Kasumi-1 (cell line): ENCODE measurements around the gene PNLIPRP2.

Experiments used
- DNase-seq, 2 experiments: peaks; one replicate each; lab custom pipeline; 2025; lab: John Stamatoyannopoulos, UW

The PNLIPRP2 gene

DNA sequence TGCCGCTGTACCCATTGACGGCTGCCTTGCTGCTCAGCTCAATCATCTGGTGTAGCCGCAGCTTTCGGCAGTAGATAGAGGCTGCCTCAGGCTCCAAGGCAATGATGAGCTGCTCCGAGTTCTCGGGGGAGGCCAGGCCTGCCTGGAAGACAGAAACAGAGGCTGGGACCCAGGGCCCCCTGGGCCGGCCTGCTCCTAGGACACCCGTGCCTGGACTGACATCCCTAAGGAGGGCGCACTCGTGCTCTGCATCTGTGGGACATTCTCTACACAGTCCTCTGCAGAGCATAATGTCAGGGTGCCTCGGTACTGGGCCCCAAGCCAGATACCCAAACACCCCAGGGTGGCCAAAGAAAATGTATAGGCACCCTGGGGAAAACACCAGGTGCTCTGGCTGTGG, 63.1 kb downstream of the PNLIPRP2 start:
- no peak for DNase-seq

DNA sequence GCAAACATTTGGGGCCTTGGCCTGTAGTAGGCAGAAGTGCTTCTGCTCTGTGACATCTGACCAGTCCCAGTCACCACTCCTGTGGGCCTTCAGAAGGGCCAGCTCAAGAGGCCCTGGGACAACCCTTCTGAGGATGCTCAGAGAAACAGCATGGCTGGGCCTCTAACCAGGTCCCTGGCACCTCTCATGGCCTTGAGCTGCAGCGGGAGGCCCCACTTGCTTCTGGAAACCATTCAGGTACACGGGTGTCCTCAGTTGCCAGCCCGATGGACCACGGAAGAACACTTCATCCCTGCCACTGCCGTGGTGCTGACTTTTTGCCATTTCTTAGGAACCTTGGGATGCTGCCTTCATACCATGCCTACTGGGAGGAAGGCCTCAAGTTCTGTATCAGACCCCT, 64.0 kb downstream of the PNLIPRP2 start:
- DNase-seq, result no peak

DNA sequence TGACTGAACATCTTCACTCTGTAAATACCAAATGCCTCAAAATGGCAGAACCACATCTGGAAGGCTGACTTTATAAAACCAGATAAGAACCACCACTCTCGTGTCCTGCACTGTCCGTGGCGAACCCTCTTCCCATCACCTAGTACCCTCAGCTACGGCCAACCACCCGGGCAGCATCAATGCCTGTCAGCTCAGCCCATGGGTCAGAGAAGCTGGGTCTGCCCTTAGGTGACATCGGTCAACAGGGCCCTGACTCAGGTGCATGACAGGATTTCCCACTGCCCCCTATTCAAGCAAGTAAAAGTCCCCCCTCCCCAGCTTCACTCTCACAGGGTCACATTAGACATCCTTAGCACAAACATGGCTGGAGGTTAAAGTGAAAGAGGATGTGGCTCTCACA, 65.1 kb downstream of the PNLIPRP2 start:
- no peak for DNase-seq

DNA sequence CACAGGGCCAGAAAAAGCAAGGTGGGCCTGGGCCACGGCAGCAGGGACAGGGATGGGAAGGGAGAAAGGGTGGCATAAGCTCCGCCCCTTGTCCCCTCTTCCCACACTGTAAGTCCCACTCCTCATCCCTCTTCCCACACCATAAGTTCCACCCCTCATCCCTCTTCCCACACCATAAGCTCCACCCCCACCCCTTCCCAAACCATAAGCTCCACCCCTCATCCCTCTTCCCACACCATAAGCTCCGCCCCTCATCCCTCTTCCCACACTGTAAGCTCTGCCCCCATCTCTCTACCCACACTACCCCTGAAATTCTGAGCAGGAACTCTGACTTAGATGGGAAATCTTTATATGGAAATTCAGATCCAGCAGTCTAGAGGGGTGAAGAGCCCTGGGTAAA, 65.9 kb downstream of the PNLIPRP2 start:
- no peak for DNase-seq

DNA sequence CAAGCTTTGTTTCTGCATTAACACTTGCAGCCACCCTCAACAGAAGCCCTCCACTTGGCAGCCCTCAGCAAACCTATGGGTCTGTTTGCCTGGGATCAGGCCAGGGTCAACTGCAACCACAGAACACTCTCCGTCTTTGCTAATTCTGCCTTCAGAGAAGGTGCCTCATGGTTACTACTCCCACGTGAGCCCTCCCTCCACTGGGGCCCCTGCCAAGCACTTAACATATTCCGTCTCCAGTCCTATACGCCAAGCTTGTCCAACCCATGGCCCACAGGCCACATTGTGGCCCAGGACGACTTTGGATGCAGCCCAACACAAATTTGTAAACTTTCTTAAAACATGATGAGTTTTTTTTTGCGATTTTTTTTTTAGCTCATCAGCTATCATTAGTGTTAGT, 66.9 kb downstream of the PNLIPRP2 start:
- no peak for DNase-seq

DNA sequence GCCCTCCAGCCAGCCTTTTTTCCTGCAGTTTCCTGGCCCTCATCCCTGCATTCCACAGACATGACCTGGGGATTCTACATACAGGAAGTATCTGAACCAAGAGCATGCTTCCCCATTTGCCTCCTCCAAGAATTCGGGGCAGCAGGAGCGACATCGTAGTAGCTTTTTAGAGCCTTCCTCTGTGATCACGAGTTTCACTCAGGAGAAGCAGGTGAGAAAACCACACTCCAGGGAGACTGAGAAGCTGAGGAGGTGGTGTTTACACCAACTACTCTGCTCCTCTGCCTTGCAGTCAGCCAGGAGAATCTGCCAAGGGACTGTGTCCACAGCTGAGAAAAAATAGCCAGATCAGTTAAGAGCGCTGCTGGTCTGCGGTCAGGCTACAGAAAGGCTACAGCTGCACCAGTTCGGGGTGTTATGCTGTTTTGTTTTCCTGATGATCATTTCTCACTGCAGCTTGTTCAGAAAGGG, 67.5 kb downstream of the PNLIPRP2 start:
- DNase-seq, result no peak

DNA sequence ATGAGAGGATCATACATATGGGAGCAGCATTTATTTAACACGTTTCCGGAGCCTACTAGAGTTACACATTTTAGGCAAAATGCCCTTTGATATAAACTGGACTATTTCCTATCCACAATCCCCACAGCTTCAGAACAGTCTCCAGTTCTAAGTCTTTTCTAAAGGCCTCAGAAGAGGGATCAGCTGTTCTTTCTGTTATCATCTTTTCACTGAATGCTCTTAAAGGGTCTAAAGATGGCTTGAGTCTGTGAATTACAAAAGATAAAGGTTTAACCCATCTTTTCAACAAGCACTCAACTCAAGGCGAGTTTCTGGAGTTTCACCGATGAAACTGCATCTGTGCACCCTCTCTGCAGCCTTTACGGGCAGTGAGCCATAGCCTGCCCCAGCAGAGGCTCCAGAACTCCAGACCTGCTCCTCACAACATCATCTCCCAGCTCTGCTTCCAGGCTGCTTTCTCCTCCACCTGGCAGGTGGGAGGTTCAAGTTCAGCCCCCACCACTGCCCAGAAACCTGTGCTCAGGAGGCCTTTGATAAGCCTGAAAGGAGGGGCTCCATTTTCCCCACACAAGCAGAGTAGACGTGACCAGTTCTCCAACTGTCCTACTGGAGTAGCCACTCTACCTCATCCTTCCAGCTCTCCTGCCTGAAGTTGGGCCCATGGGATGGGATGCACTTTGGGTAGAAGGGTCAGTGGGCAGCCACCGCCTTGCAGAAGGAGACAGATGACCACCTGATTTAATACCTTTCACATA, 68.2 kb downstream of the PNLIPRP2 start:
- DNase-seq, result no peak

DNA sequence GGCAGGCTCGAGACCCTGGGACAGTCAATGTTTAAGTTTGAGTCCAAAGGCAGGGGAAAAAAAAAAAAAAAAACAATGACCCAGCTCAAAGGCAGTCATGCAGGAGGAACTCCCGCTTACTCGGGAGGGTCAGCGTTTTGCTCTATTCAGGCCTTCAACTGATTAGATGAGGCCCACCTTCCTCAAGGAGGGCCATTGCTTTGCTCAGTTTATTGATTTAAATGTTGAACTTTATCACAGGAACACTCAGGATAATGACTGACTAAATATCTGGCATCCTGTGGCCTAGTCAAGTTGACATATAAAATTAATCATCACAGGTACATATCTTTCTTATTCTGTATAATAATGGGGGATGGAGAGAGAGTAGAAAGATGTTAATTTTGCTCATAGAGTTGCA, 69.0 kb downstream of the PNLIPRP2 start:
- DNase-seq, result no peak

DNA sequence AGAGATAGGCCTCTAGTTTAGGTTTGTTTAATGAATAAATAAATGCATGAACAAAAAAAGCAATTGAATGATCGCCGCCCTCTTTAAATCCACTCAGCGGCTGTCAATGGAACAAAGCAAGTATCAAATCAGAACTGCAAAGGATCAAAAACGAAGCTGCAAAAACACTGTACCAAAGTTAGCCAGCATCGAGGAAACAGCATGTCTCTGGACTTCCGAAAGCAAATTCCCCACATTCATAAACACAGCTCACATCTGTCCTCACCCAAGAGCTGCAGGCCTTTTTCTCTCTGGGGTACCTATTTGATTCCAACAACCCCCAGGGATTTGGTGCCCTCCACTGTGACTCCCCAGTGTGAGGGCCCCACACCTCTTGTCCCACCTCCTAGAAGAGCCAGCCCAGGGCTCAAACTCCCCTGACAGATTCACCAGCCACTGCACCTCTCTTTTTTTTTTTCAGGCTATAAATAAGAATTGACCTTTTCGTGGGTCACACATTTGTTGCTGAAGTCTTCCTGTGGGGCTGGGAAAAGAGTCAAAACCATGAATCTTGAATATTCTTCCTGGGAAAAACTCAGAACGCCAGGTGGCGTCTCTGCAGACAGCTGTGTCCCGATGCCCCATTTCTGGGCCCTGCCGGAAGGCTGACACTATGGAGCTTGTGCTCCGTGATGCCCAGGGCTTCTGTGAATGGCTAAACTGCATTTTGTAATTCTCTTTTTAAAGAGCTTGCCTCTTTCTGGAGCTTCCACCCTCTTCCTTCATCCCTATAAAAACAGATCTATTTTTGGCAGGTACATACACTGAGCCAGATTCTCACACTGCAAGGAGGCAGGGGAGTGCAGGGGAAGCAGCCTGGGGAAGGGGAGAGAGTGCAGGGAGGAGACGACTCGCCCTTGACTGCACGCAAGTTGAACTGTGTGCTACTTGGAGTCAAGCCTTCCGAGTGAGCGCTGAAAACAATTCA, 69.9 kb downstream of the PNLIPRP2 start:
- DNase-seq, result no peak

DNA sequence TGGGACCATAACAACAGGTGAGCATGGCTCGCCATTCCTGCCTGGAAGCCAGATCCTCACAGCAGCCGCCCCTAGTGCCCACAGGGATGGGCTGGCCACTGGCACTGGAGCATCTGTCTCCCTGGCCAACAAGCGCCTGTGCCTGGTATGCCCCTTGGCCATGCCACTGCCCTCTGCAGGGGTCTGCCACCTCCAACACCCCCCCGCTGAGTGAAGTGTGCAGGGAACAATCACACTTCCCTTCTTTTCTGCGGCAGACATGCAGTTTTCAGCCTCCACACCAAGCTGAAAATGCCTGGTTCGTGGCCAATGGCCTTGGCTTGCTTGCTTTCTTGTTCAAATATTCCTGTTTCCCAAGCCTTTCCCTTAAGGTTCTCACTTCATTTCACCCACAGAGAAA, 70.9 kb downstream of the PNLIPRP2 start:
- no peak for DNase-seq

DNA sequence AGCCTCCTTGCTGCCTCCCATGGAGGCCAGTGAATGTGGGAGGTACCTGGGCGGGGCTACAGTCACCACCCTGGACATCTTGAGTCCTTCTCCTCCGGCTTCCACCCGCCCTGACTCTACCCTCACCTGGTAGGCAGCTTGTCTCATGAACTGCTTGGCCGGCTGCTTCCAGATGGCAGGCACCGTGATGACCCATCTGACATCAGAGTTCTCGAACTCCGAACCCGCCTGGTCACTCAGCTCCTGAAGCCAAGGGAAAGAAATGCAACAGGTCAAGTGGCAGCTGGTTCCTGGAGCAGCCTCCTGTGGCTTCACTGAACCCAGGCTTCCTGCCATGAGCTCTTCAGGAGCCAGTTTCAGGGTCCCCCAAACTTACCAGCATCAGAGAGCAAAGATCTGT, 71.5 kb downstream of the PNLIPRP2 start:
- DNase-seq, result no peak

DNA sequence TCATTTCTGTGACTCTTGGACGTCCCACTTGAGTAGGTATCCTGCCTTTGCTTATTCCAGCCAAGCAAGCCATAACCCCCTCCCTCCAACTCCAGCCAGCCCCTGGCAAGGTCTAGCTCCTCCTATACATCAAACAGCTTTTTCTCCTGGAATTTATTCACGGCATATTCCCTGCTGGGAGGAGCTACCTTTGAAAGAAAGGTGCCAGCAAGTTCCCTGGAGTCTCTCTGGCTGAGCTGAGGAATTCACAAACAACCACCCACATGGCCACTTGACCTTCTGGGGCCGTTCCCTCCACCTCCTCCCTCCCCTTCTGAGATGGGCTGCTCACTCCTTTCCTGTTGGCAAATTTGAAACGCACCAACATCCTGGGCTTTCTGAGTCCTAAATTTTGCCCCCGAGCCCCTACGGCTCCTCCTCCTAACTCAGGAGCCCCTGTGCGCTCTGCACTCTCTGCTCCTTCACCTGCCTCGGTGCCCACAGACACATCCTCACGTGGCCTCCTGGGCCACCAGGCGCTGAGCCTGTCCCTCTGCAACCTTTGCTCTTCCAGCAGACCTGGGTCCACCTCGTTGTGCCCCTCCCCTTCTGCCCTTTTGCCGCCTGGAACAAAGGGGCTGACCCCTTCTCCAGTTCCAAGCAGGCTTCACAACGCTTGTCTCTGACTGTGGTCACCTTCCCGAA, 73.6 kb downstream of the PNLIPRP2 start:
- DNase-seq, result no peak
